DND-41 (cell line): Measurements from ENCODE around the gene SLFNL1.
A peak's percentile ranks its signal among the peaks of the same experiment; 100 is the strongest.

Experiments used
- ATAC-seq: fragments of 200-7000 bp; cut with Tn5 transposase; 3 replicates; pipeline ENCODE4 v1.9.1; 2021; ENCODE audit warnings: low read depth; ENCODE audit not compliant: insufficient read depth
- DNase-seq: peaks from one replicate; pipeline ENCODE4 v3.0.0-alpha.2; 2020
- H2AFZ ChIP-seq: 2 replicates; pipeline ENCODE4 v1.6.0; 2012; ENCODE audit warnings: low read depth, low read length
- H3K27ac ChIP-seq: 2 replicates; pipeline ENCODE4 v1.5.1; 2012; ENCODE audit warnings: low read length, inconsistent platforms
- H3K27me3 ChIP-seq: fragments of 200-600 bp; sonication (generic); 2 replicates; pipeline ENCODE4 v1.6.0; 2012; ENCODE audit warnings: low read length, mild to moderate bottlenecking, inconsistent platforms; ENCODE audit not compliant: insufficient read depth, poor library complexity
- H3K36me3 ChIP-seq: 2 replicates; pipeline ENCODE4 v1.5.1; 2012; ENCODE audit warnings: low read length, inconsistent platforms; ENCODE audit not compliant: insufficient read depth
- H3K4me1 ChIP-seq: 2 replicates; pipeline ENCODE4 v1.5.1; 2012; ENCODE audit warnings: mild to moderate bottlenecking, low read length; ENCODE audit not compliant: insufficient read depth
- H3K4me2 ChIP-seq: 2 replicates; pipeline ENCODE4 v1.6.0; 2012; ENCODE audit warnings: mild to moderate bottlenecking, moderate library complexity, low read length, inconsistent platforms; ENCODE audit not compliant: insufficient read depth
- H3K4me3 ChIP-seq, 2 experiments: fragments of 200-600 bp in 1 of 2; shearing (Covaris generic) in 1 of 2; 2 replicates each; pipeline ENCODE4 v1.5.1; 2012 to 2016; ENCODE audit warnings: inconsistent platforms in 2 of 2, low read length in 2 of 2, mild to moderate bottlenecking in 2 of 2, low read depth in 1 of 2, moderate library complexity in 1 of 2
- H3K79me2 ChIP-seq: 2 replicates; pipeline ENCODE4 v1.6.0; 2012; ENCODE audit warnings: low read length, inconsistent platforms; ENCODE audit not compliant: insufficient read depth
- H3K9ac ChIP-seq: 2 replicates; pipeline ENCODE4 v1.6.0; 2012; ENCODE audit warnings: low read depth, mild to moderate bottlenecking, inconsistent platforms, low read length, moderate library complexity
- H3K9me3 ChIP-seq: 2 replicates; pipeline ENCODE4 v1.5.1; 2012; ENCODE audit warnings: low read length, moderate library complexity, mild to moderate bottlenecking, inconsistent platforms; ENCODE audit not compliant: insufficient read depth, severe bottlenecking
- H4K20me1 ChIP-seq: 2 replicates; pipeline ENCODE4 v1.6.0; 2012; ENCODE audit warnings: low read length; ENCODE audit not compliant: insufficient read depth
- EZH2 ChIP-seq: IDR thresholded peaks from 3 replicates; pipeline ENCODE4 v1.6.1; 2012; ENCODE audit warnings: borderline replicate concordance, low read depth, mild to moderate bottlenecking, moderate library complexity, low read length, inconsistent platforms; ENCODE audit not compliant: severe bottlenecking
- TF ChIP-seq, protein P1 (sequence below): IDR thresholded peaks from 2 replicates; pipeline ENCODE4 v1.5.1; 2012; ENCODE audit warnings: borderline replicate concordance, low read length, moderate library complexity, mild to moderate bottlenecking; ENCODE audit not compliant: poor library complexity, severe bottlenecking; ENCODE audit errors: extremely low read depth

SLFNL1 gene

DNA sequence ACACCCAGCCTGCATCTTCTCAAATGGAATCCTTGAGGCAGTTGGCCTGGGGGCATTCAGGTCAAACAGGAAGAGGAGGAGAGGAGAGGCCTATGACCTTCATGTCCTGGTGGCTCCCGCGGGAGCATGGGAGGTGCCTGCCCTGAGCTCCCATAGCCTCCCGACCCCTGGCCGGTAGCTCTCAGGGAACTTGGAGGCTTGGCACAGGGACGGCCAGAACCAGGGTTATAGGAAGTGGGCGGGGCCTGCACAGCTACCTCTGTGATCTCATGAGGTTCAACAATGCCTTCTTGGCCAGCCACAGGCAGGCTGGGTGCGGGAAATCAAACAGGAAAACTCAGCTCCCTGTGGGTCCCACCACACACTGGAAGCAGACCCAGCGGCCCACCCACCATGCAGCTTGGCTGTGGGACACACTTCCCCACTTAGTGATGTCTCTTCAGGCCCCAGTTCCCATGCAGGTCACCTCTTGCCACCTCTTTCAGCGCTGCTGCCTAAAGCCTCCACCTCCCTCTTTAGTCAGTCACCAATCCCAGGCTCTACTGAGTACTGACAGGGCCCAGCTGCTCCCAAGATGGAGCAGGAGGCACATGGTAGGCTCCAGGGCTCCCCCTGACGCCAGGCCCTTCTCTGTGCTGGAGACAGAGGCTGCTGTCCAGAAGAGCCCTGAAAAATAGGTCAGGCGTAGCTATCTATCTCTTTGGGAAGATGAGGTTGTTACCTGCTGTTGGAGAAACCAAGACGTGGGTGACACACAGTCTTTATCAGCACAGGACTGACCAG, at the start of gene SLFNL1:
SLFNL1 (minus strand) TSS at position 200 of the 783 bp plus-strand sequence. CDS start 1,065 bp downstream, outside the sequence.
- DNase-seq: no peak

DNA sequence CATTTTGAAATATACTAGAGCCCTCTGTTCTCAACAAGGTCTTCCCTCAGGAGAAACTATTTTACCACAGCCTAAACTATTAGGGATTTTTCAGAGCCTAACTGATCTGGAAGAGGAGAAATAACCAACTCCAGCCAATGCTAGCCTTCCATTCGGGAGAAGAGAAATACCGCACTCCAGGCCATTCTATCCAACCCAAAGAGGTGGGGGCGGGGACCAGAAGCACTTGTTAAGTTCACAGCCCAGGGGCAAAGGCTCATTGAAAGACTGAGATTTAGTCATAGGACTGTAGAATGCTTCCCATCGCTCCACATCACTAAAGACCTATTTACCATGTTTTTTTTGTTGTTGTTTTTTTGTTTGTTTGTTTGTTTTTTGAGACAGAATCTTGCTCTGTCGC, 35.4 kb upstream of the SLFNL1 start:
- Histone ChIP-seq H3K9me3 (peaks cover 4% of the 10 kb centered on the region), H3K27me3 (no peaks in the 10 kb centered on the region), H2AFZ (no peak overlapping the region), H3K9ac (no peak overlapping the region), H4K20me1 (no peaks in the 10 kb centered on the region), H3K27ac (no peak overlapping the region), H3K4me3 (no peak overlapping the region), H3K36me3 (peaks cover 44% of the 10 kb centered on the region), H3K79me2 (no peaks in the 10 kb centered on the region), H3K4me1 (no peaks in the 10 kb centered on the region), H3K4me2 (no peak overlapping the region)
- TF ChIP-seq, protein P1, sequence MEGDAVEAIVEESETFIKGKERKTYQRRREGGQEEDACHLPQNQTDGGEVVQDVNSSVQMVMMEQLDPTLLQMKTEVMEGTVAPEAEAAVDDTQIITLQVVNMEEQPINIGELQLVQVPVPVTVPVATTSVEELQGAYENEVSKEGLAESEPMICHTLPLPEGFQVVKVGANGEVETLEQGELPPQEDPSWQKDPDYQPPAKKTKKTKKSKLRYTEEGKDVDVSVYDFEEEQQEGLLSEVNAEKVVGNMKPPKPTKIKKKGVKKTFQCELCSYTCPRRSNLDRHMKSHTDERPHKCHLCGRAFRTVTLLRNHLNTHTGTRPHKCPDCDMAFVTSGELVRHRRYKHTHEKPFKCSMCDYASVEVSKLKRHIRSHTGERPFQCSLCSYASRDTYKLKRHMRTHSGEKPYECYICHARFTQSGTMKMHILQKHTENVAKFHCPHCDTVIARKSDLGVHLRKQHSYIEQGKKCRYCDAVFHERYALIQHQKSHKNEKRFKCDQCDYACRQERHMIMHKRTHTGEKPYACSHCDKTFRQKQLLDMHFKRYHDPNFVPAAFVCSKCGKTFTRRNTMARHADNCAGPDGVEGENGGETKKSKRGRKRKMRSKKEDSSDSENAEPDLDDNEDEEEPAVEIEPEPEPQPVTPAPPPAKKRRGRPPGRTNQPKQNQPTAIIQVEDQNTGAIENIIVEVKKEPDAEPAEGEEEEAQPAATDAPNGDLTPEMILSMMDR: no peak
- no peak for TF ChIP-seq EZH2
- ATAC-seq (no peak), DNase-seq (no peak)

More for the DNA sequence above, at the start of gene SLFNL1:
- Histone ChIP-seq H3K36me3 (peaks cover 37% of the 10 kb centered on the region), H3K27ac (peak within 1 kb of the TSS; percentile 5; the same call in 1 of the 2 replicates), H2AFZ (no peak within 1 kb of the TSS), H4K20me1 (peaks cover 24% of the 10 kb centered on the region; the same call in 1 of the 2 replicates), H3K4me1 (no peaks in the 10 kb centered on the region), H3K4me2 (no peak within 1 kb of the TSS), H3K9ac (no peak within 1 kb of the TSS), H3K27me3 (no peaks in the 10 kb centered on the region), H3K4me3 (no peak within 1 kb of the TSS), H3K79me2 (no peaks in the 10 kb centered on the region), H3K9me3 (no peaks in the 10 kb centered on the region)
- TF ChIP-seq, protein P1: no peak
- no peak for TF ChIP-seq EZH2
- peak; percentile 22; the same call in 2 of the 3 replicates for ATAC-seq

DNA sequence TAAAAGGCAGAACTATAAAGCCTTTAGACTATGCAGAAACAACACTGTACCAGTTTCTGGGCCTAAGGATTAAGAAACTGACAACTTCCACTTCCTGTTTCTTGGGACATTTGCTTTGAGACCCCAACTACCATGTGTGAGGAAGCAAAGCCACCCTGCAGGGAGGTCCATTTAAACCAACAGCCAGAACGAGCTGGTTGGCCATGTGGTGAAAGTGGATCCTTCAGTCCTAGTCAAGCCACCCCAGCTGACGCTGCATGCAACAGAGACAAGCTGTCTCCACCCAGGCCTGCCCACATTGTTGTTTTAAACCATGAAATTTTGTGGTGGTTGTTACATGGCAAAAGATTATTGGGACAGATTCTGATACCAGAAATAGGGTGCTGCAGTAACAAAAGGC, 31.8 kb upstream of the SLFNL1 start:
- H3K79me2 ChIP-seq: no peaks in the 10 kb centered on the region
- no peak for DNase-seq
- H3K4me2 ChIP-seq: no peak overlapping the region
- H3K9ac ChIP-seq: no peak overlapping the region
- no peak overlapping the region for H2AFZ ChIP-seq
- H3K36me3 ChIP-seq: peaks cover 47% of the 10 kb centered on the region
- no peak overlapping the region for H3K4me3 ChIP-seq
- TF ChIP-seq, protein P1: no peak
- no peak for TF ChIP-seq EZH2
- H3K27ac ChIP-seq: no peak overlapping the region; the same call in 1 of the 2 replicates
- no peaks in the 10 kb centered on the region for H3K4me1 ChIP-seq
- no peaks in the 10 kb centered on the region for H3K27me3 ChIP-seq
- H3K9me3 ChIP-seq: no peaks in the 10 kb centered on the region
- H4K20me1 ChIP-seq: no peaks in the 10 kb centered on the region
- no peak for ATAC-seq
